Bronchial epithelial cell (primary cell): ENCODE data around the gene DENND6B. TPM values are rescaled to one million over a fixed set of nuclear protein-coding genes. Genes with fewer than 3 reads are reported as not detected.

Source experiments
- DNase-seq: peaks from one replicate; pipeline ENCODE4 v3.0.0-alpha.2; 2010; ENCODE audit warnings: low read depth
- FAIRE-seq: peaks from 2 replicates; lab custom pipeline; 2011; peaks lifted over from hg19 to GRCh38; lab: Jason Lieb, UNC
- H3K27me3 ChIP-seq: 2 replicates; pipeline ENCODE4 v1.5.1; 2011; ENCODE audit warnings: low read length; ENCODE audit not compliant: control insufficient read depth, insufficient read depth
- H3K36me3 ChIP-seq: 2 replicates; pipeline ENCODE4 v1.5.1; 2011; ENCODE audit warnings: low read length; ENCODE audit not compliant: control insufficient read depth, insufficient read depth
- H3K4me3 ChIP-seq: 2 replicates; pipeline ENCODE4 v1.5.1; 2011; ENCODE audit warnings: mild to moderate bottlenecking, low read depth, low read length, control low read depth
- CTCF ChIP-seq: IDR thresholded peaks from 2 replicates; pipeline ENCODE4 v1.5.1; 2011; ENCODE audit warnings: mild to moderate bottlenecking, moderate library complexity, low read length, control low read depth, inconsistent platforms; ENCODE audit not compliant: insufficient read depth, severe bottlenecking
- total RNA-seq: library from RNA; depleted of rRNA; stranded (reverse); fragments of >200 nt; gene quantifications from 2 replicates; pipeline ENCODE4 v1.2.1, GENCODE V29; 2014

Gene DENND6B
- total RNA-seq, 1 donor from 2014 or later, result 1.1 TPM

- DNase-seq (no peak), FAIRE-seq (no peak)
- Histone ChIP-seq H3K4me3 (no peak overlapping the region), H3K27me3 (no peaks in the 10 kb centered on the region), H3K36me3 (peaks cover 12% of the 10 kb centered on the region)
- no peak for TF ChIP-seq CTCF
Observed at GRCh38 chr22:50272044-50272802, 54.6 kb downstream of the DENND6B start.

- no peak for FAIRE-seq
- H3K36me3 ChIP-seq, result peaks cover 12% of the 10 kb centered on the region
- peak overlapping the region; percentile 44 for H3K4me3 ChIP-seq
- no peak for DNase-seq
- TF ChIP-seq CTCF, result peak; percentile 56
- no peaks in the 10 kb centered on the region for H3K27me3 ChIP-seq
Observed at GRCh38 chr22:50271519-50271970, 55.3 kb downstream of the DENND6B start.

GRCh38 chr22:50270666-50271394 lies 56.0 kb downstream of the DENND6B start:
- DNase-seq (peak; percentile 42), FAIRE-seq (no peak)
- Histone ChIP-seq H3K4me3 (peak overlapping the region; percentile 44), H3K27me3 (no peaks in the 10 kb centered on the region), H3K36me3 (peaks cover 9% of the 10 kb centered on the region)
- TF ChIP-seq CTCF, result no peak

- no peak for TF ChIP-seq CTCF
- FAIRE-seq (no peak), DNase-seq (no peak)
- H3K36me3 ChIP-seq, result peaks cover 4% of the 10 kb centered on the region
- H3K4me3 ChIP-seq, result peak within 1 kb of the TSS; percentile 44
- no peaks in the 10 kb centered on the region for H3K27me3 ChIP-seq
Observed at GRCh38 chr22:50269970-50270665, 56.7 kb downstream of the DENND6B start, which contains the start of gene MAPK11. Gene MAPK11 (minus strand): TSS chr22:50270380. CDS start chr22:50270292, 88 bp downstream.

GRCh38 chr22:50269573-50269969 lies 57.2 kb downstream of the DENND6B start:
- Histone ChIP-seq H3K36me3 (peaks cover 2% of the 10 kb centered on the region), H3K27me3 (no peaks in the 10 kb centered on the region), H3K4me3 (peak overlapping the region; percentile 44)
- no peak for TF ChIP-seq CTCF
- FAIRE-seq (no peak), DNase-seq (no peak)
